Fibroblast of lung (primary cell): Measurements from ENCODE around the gene UBE2B. TPM values are rescaled to one million over a fixed set of nuclear protein-coding genes. Genes with fewer than 3 reads are reported as not detected.

Experiments
- DNase-seq, 2 donors: peaks; one replicate each; pipeline versions ENCODE4 v3.0.0 to v3.0.0-alpha.2; 2010; ENCODE audit warnings: low read depth in 2 of 2
- H2AFZ ChIP-seq: 2 replicates; pipeline ENCODE4 v1.5.1; 2012; ENCODE audit warnings: low read length, control low read depth, inconsistent platforms
- H3K27ac ChIP-seq: 2 replicates; pipeline ENCODE4 v1.5.1; 2011; ENCODE audit warnings: low read length, control low read depth; ENCODE audit not compliant: insufficient read depth
- H3K27me3 ChIP-seq: 2 replicates; pipeline ENCODE4 v1.5.1; 2011; ENCODE audit warnings: mild to moderate bottlenecking, low read length; ENCODE audit not compliant: control insufficient read depth, insufficient read depth
- H3K36me3 ChIP-seq: 2 replicates; pipeline ENCODE4 v1.5.1; 2011; ENCODE audit warnings: low read length; ENCODE audit not compliant: control insufficient read depth, insufficient read depth
- H3K4me1 ChIP-seq: 2 replicates; pipeline ENCODE4 v1.5.1; 2011; ENCODE audit warnings: low read length; ENCODE audit not compliant: control insufficient read depth, insufficient read depth; ENCODE audit errors: extremely low read depth
- H3K4me2 ChIP-seq: 2 replicates; pipeline ENCODE4 v1.5.1; 2011; ENCODE audit warnings: low read length, control low read depth; ENCODE audit not compliant: insufficient read depth; ENCODE audit errors: extremely low read depth
- H3K4me3 ChIP-seq, 4 experiments: fragments of 200-600 bp in 1 of 4; sonication (generic) in 1 of 4; replicated peaks in 1 of 4; 2 replicates each; pipeline ENCODE4 v1.5.1; 2011 to 2016; ENCODE audit warnings: low read length in 4 of 4, low read depth in 3 of 4, mild to moderate bottlenecking in 3 of 4, control low read depth in 2 of 4, inconsistent platforms in 1 of 4, mixed read lengths in 1 of 4; ENCODE audit not compliant: insufficient read depth in 1 of 4; ENCODE audit errors: control extremely low read depth in 1 of 4
- H3K79me2 ChIP-seq: 2 replicates; pipeline ENCODE4 v1.5.1; 2012; ENCODE audit warnings: mild to moderate bottlenecking, low read length, inconsistent platforms; ENCODE audit not compliant: control insufficient read depth, insufficient read depth
- H3K9ac ChIP-seq: 2 replicates; pipeline ENCODE4 v1.5.1; 2011; ENCODE audit warnings: mild to moderate bottlenecking, low read length, control low read depth; ENCODE audit not compliant: insufficient read depth
- H3K9me3 ChIP-seq: 2 replicates; pipeline ENCODE4 v1.5.1; 2012; ENCODE audit warnings: low read depth, low read length; ENCODE audit not compliant: control insufficient read depth, insufficient read depth
- H4K20me1 ChIP-seq: 2 replicates; pipeline ENCODE4 v1.5.1; 2011; ENCODE audit warnings: low read length; ENCODE audit not compliant: control insufficient read depth, insufficient read depth; ENCODE audit errors: extremely low read depth
- CTCF ChIP-seq, 2 donors: IDR thresholded peaks in 1 of 2; conservative IDR thresholded peaks in 1 of 2; 1 replicate in 1 of 2; 2 replicates in 1 of 2; pipeline ENCODE4 v1.5.1; 2011 to 2012; ENCODE audit warnings: low read length in 2 of 2, control low read depth in 1 of 2, inconsistent platforms in 1 of 2, low read depth in 1 of 2, mild to moderate bottlenecking in 1 of 2
- EZH2 ChIP-seq: IDR thresholded peaks from 2 replicates; pipeline ENCODE4 v1.5.1; 2012; ENCODE audit warnings: low read length, control low read depth, mild to moderate bottlenecking; ENCODE audit errors: missing control alignments
- polyA plus RNA-seq, 2 donors: library from polyadenylated mRNA; depleted of rRNA in 1 of 2; stranded (reverse) in 1 of 2; unstranded in 1 of 2; fragments of >200 nt; gene quantifications; 2 replicates each; pipeline ENCODE4 v1.2.1, GENCODE V29; 2011 to 2012; ENCODE audit warnings: missing spikeins in 1 of 2
- total RNA-seq: library from RNA; depleted of rRNA; stranded (reverse); fragments of >200 nt; gene quantifications from 2 replicates; pipeline ENCODE4 v1.2.1, GENCODE V29; 2014

The UBE2B gene
- total and polyA plus RNA-seq, 2 donors (not counting 1 experiment from before 2014, with no cell fraction given), result 31.9 to 93.2 TPM

- TF ChIP-seq CTCF (conservative IDR thresholded peaks at IDR 0.05 in 1 of 2, IDR thresholded peaks at IDR 0.05 in 1 of 2; ENCODE audit: low read depth in 1 of 2, low read length in 2 of 2) (no peak), EZH2 (no peak)
- Histone ChIP-seq H3K27ac (no peak overlapping the region), H3K4me2 (no peak overlapping the region), H3K79me2 (peaks cover 13% of the 10 kb centered on the region), H4K20me1 (no peaks in the 10 kb centered on the region), H3K36me3 (no peaks in the 10 kb centered on the region), H2AFZ (no peak overlapping the region), H3K27me3 (no peaks in the 10 kb centered on the region), H3K9ac (no peak overlapping the region), H3K4me1 (peaks cover 4% of the 10 kb centered on the region), H3K4me3 (no peak overlapping the region), H3K9me3 (no peaks in the 10 kb centered on the region)
- DNase-seq, result no peak
Observed at GRCh38 chr5:134413046-134413445, 41.7 kb downstream of the UBE2B start.

- TF ChIP-seq CTCF (conservative IDR thresholded peaks at IDR 0.05 in 1 of 2, IDR thresholded peaks at IDR 0.05 in 1 of 2; ENCODE audit: low read depth in 1 of 2, low read length in 2 of 2), result no peak
- no peak for TF ChIP-seq EZH2
- Histone ChIP-seq H3K36me3 (no peaks in the 10 kb centered on the region), H3K79me2 (no peaks in the 10 kb centered on the region), H3K4me2 (no peak overlapping the region), H3K9ac (no peak overlapping the region), H3K4me1 (no peaks in the 10 kb centered on the region), H3K27me3 (no peaks in the 10 kb centered on the region), H3K4me3 (no peak overlapping the region), H3K27ac (no peak overlapping the region), H2AFZ (no peak overlapping the region), H3K9me3 (no peaks in the 10 kb centered on the region), H4K20me1 (no peaks in the 10 kb centered on the region)
- DNase-seq, result no peak
Observed at GRCh38 chr5:134417707-134418106, 46.3 kb downstream of the UBE2B start.

GRCh38 chr5:134418958-134419357 is 47.6 kb downstream of the UBE2B start:
- Histone ChIP-seq H3K4me1 (no peaks in the 10 kb centered on the region), H3K27ac (no peak overlapping the region), H3K36me3 (no peaks in the 10 kb centered on the region), H3K4me2 (no peak overlapping the region), H3K4me3 (no peak overlapping the region), H3K79me2 (no peaks in the 10 kb centered on the region), H3K9ac (no peak overlapping the region), H2AFZ (no peak overlapping the region), H3K27me3 (no peaks in the 10 kb centered on the region), H4K20me1 (no peaks in the 10 kb centered on the region), H3K9me3 (no peaks in the 10 kb centered on the region)
- TF ChIP-seq EZH2, result no peak
- no peak for TF ChIP-seq CTCF (conservative IDR thresholded peaks at IDR 0.05 in 1 of 2, IDR thresholded peaks at IDR 0.05 in 1 of 2; ENCODE audit: low read depth in 1 of 2, low read length in 2 of 2)
- DNase-seq, result no peak
